ENCODE results near the gene ALK.

DNA sequence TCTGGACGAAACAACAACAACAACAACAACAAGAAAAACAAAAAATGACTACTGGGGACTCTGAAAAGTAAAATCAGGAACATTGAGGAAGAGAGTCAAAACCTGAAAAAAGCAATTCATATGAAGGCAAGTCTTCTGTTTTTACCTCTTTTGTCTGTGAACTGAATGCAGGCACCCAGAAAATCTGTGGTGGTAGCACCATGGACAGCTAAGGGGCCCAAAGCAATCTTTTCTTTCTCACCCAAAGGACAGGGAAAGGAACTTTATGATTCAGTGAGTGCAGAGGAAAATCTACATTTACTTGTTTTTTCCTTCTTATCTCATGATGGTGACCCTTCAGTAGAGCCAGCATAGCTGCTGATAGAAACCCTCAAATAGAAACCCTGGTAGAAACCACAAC is 10.4 kb downstream of the ALK start:
- TF ChIP-seq, protein P1, sequence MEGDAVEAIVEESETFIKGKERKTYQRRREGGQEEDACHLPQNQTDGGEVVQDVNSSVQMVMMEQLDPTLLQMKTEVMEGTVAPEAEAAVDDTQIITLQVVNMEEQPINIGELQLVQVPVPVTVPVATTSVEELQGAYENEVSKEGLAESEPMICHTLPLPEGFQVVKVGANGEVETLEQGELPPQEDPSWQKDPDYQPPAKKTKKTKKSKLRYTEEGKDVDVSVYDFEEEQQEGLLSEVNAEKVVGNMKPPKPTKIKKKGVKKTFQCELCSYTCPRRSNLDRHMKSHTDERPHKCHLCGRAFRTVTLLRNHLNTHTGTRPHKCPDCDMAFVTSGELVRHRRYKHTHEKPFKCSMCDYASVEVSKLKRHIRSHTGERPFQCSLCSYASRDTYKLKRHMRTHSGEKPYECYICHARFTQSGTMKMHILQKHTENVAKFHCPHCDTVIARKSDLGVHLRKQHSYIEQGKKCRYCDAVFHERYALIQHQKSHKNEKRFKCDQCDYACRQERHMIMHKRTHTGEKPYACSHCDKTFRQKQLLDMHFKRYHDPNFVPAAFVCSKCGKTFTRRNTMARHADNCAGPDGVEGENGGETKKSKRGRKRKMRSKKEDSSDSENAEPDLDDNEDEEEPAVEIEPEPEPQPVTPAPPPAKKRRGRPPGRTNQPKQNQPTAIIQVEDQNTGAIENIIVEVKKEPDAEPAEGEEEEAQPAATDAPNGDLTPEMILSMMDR (conservative IDR thresholded peaks at IDR 0.05; ENCODE audit: low read depth, low read length), result no peak
- TF ChIP-seq EZH2 (IDR thresholded peaks at IDR 0.05; ENCODE audit: borderline replicate concordance, low read depth, low read length, poor library complexity, severe bottlenecking), result no peak

Measured in A673 (cell line).